GM21717 (cell line): ENCODE data around the gene PWWP2B.

Source experiments
- ATAC-seq: cut with Tn5 transposase; IDR thresholded peaks from one replicate; pipeline ENCODE4 v1.9.1; 2021; ENCODE audit warnings: mild to moderate bottlenecking, moderate library complexity; ENCODE audit not compliant: unreplicated experiment

PWWP2B gene

GRCh38 chr10:132416566-132417256 lies 19.7 kb downstream of the PWWP2B start:
- ATAC-seq: no peak

DNA sequence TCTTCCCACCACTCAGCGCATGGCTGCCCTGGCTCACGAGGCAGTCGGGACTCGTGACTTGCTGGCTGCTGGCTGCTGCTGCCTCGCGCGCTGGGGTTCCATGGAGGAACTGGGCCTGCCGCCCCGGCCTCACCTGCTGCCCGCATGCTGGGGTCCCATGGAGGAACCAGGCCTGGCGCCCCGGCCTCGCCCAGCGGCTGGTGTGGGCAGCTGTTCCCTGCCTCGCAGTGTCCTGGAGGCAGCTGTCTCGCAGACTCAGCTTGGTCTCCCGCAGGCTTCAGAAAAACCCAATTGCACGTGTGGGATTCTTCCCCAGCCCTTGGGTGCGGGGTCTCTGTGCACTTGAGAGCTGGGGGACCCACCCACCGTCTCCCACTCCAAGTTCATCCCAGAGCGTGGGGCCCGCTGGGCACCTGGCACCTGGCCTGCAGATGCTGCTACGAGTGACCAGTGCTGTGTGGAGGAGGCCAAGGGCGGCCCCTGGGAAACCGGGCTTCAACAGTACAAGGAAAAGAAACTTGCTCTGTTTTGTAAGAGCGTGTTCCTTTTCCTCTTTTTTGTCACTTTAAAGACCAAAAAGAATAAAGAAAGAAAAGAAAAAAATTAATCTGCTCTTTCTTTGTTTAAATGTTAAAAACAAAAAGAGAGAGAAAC lies 20.4 kb downstream of the PWWP2B start:
- no peak for ATAC-seq

- no peak for ATAC-seq
Observed at GRCh38 chr10:132417957-132418441, 21.0 kb downstream of the PWWP2B start.

GRCh38 chr10:132418527-132419416 lies 21.8 kb downstream of the PWWP2B start:
- ATAC-seq: no peak

- ATAC-seq: no peak
Observed at GRCh38 chr10:132419538-132420468, 22.8 kb downstream of the PWWP2B start.

GRCh38 chr10:132420469-132420980 lies 23.5 kb downstream of the PWWP2B start:
- ATAC-seq: no peak

GRCh38 chr10:132420981-132421846 lies 24.2 kb downstream of the PWWP2B start:
- no peak for ATAC-seq

DNA sequence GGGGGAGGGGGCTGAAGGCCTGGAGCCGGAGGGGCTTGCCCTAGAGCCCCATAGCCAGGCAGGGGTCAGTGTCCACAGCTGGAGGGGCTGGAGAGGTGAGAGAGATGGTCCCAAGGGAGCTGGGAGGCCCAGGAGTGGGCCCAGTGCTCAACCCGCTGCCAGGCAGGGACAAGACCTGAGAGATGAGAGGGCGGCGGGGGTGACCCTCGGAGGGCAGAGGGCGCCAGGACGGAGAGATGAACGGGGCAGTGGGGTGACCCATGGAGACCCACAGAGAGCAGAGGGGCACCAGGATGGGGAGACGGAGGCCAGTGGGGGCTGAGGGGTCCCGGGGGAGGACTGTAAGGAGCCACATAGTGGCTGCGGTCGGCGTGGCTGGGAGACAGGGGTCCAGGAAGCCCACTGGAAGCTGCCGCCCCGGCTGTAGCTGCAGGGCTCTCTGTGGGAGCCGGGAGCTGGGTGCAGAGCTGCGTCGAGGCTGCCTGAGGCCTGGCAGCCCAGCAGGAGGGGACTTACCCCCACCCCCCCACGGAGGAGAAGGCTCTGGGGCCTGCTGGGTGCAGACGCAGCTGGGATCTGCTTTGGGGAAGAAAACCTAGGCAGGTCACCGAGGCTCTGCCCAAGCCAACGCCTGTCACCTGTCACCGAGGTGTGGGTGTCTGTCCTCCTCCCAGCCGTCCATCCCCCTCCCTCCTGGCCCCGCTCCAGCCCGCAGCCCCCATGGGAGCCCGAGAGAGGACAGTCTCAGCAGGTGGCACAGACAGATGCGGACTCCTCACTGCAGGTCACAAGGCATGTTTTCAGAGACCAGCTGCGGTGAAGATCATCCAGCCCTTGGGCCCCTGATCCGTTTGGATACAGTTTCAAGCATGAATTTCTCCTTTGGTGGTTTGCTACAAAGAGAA lies 25.1 kb downstream of the PWWP2B start:
- ATAC-seq: no peak

- no peak for ATAC-seq
Observed at GRCh38 chr10:132422903-132423825, 26.2 kb downstream of the PWWP2B start.

GRCh38 chr10:132423966-132424861 lies 27.2 kb downstream of the PWWP2B start:
- ATAC-seq: no peak

GRCh38 chr10:132425029-132425756 lies 28.2 kb downstream of the PWWP2B start:
- no peak for ATAC-seq

GRCh38 chr10:132425757-132426155 lies 28.8 kb downstream of the PWWP2B start:
- no peak for ATAC-seq

DNA sequence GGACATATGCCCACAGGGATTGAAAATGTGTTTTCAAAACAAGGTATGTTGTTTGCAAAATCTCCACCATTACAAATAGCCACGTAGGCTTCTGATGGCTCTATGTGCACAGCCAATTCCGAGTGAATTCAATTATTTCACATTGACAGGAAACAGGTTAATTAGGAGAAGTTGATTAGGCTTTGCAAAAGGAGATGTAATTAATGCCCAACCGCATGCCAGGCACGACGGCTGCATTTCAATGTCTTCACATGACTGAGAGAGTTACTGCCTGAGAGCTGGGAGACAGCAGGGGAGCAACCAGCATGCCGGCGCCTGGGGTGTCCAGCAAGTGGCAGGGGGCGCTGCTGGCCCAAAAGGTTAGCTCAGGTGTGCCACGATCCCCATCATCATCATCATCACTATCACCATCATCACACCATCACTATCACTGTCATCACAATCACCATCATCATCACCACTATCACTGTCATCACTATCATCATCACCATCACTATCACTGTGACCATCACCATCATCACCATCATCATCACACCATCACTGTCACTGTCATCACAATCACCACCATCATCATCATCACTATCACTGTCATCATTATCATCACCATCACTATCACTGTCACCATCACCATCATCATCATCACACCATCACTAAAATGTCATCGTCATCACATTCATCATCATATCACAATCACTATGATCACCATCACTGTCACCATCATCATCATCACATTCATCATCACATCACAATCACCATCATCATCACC lies 30.2 kb downstream of the PWWP2B start:
- no peak for ATAC-seq

DNA sequence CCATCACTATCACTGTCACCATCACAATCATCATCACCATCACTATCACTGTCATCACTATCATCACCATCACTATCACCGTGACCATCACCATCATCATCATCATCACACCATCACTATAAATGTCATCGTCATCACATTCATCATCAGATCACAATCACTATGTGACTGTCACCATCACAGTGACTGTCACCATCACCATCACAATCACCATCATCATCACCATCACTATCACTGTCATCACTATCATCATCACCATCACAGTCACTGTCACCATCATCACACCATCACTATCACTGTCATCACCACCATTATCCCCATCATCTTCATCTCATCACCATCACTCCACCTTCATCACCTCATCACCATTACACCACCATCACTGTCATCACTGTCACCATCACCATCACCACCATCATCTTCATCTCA lies 31.0 kb downstream of the PWWP2B start:
- no peak for ATAC-seq
